Measurements from ENCODE around the gene GYS2. TPM values are rescaled to one million over a fixed set of nuclear protein-coding genes. Genes with fewer than 3 reads are reported as not detected.

GYS2 gene
- total RNA-seq, 1 donor from 2014 or later, result not detected

GRCh38 chr12:21631367-21631766 is 26.7 kb upstream of the GYS2 start:
- Histone ChIP-seq H3K27me3 (ENCODE audit: control insufficient read depth, insufficient read depth, low read length) (no peaks in the 10 kb centered on the region), H3K36me3 (ENCODE audit: control insufficient read depth, insufficient read depth, low read length) (peaks cover 1% of the 10 kb centered on the region), H3K4me3 (ENCODE audit: low read depth, low read length) (no peak overlapping the region)
- no peak for DNase-seq (ENCODE audit: low read depth)
- TF ChIP-seq CTCF (IDR thresholded peaks at IDR 0.05; ENCODE audit: insufficient read depth, low read length, poor library complexity, severe bottlenecking), result no peak

- no peak for TF ChIP-seq CTCF (IDR thresholded peaks at IDR 0.05; ENCODE audit: insufficient read depth, low read length, poor library complexity, severe bottlenecking)
- H3K36me3 ChIP-seq (ENCODE audit: control insufficient read depth, insufficient read depth, low read length), result no peaks in the 10 kb centered on the region
- H3K27me3 ChIP-seq (ENCODE audit: control insufficient read depth, insufficient read depth, low read length), result no peaks in the 10 kb centered on the region
- no peak for DNase-seq (ENCODE audit: low read depth)
- no peak overlapping the region for H3K4me3 ChIP-seq (ENCODE audit: low read depth, low read length)
These were observed 23.3 kb upstream of the GYS2 start for GRCh38 chr12:21627924-21628323.

GRCh38 chr12:21618566-21618965 is 13.9 kb upstream of the GYS2 start:
- Histone ChIP-seq H3K27me3 (ENCODE audit: control insufficient read depth, insufficient read depth, low read length) (no peaks in the 10 kb centered on the region), H3K36me3 (ENCODE audit: control insufficient read depth, insufficient read depth, low read length) (no peaks in the 10 kb centered on the region), H3K4me3 (ENCODE audit: low read depth, low read length) (no peak overlapping the region)
- no peak for TF ChIP-seq CTCF (IDR thresholded peaks at IDR 0.05; ENCODE audit: insufficient read depth, low read length, poor library complexity, severe bottlenecking)
- DNase-seq (ENCODE audit: low read depth), result no peak

- TF ChIP-seq CTCF (IDR thresholded peaks at IDR 0.05; ENCODE audit: insufficient read depth, low read length, poor library complexity, severe bottlenecking), result no peak
These were observed 12.4 kb upstream of the GYS2 start for GRCh38 chr12:21617030-21617429.

GRCh38 chr12:21615431-21615830 is 10.8 kb upstream of the GYS2 start:
- Histone ChIP-seq H3K27me3 (ENCODE audit: control insufficient read depth, insufficient read depth, low read length) (no peaks in the 10 kb centered on the region), H3K36me3 (ENCODE audit: control insufficient read depth, insufficient read depth, low read length) (no peaks in the 10 kb centered on the region), H3K4me3 (ENCODE audit: low read depth, low read length) (no peak overlapping the region)
- DNase-seq (ENCODE audit: low read depth), result no peak
- TF ChIP-seq CTCF (IDR thresholded peaks at IDR 0.05; ENCODE audit: insufficient read depth, low read length, poor library complexity, severe bottlenecking), result no peak

More at GRCh38 chr12:21617030-21617429, 12.4 kb upstream of the GYS2 start:
- no peaks in the 10 kb centered on the region for H3K27me3 ChIP-seq (ENCODE audit: control insufficient read depth, insufficient read depth, low read length)
- DNase-seq (ENCODE audit: low read depth), result no peak
- H3K4me3 ChIP-seq (ENCODE audit: low read depth, low read length), result no peak overlapping the region
- no peaks in the 10 kb centered on the region for H3K36me3 ChIP-seq (ENCODE audit: control insufficient read depth, insufficient read depth, low read length)

GRCh38 chr12:21614506-21614905 is 9.9 kb upstream of the GYS2 start:
- TF ChIP-seq CTCF (IDR thresholded peaks at IDR 0.05; ENCODE audit: insufficient read depth, low read length, poor library complexity, severe bottlenecking), result no peak
- Histone ChIP-seq H3K27me3 (ENCODE audit: control insufficient read depth, insufficient read depth, low read length) (no peaks in the 10 kb centered on the region), H3K4me3 (ENCODE audit: low read depth, low read length) (no peak overlapping the region), H3K36me3 (ENCODE audit: control insufficient read depth, insufficient read depth, low read length) (no peaks in the 10 kb centered on the region)
- DNase-seq (ENCODE audit: low read depth), result no peak
